A549 treated with Mapracorat at 1 μM for 4 hours (cell line): ENCODE results near the gene HPN. TPM values are rescaled to one million over a fixed set of nuclear protein-coding genes. Genes with fewer than 3 reads are reported as not detected.

ENCODE experiments used
- total RNA-seq: library from RNA; stranded (reverse); fragments of 200-300 nt; extraction: Qiagen RNA extraction; gene quantifications from 5 replicates; pipeline ENCODE4 v1.2.3, GENCODE V29; 2022

The HPN gene
- total RNA-seq = 0.09 to 0.37 TPM (median 0.10 TPM) in 3 of 5 replicates, not detected in the others

GRCh38 chr19:35041548-35042055, at the start of gene HPN:
Gene HPN (plus strand): TSS chr19:35041721. CDS start chr19:35042507, 786 bp downstream.

GRCh38 chr19:34999498-35000337, 41.8 kb upstream of the HPN start, which contains the start of gene GRAMD1A:
Gene GRAMD1A (plus strand): TSS chr19:35000323. CDS start chr19:35000479, 156 bp downstream.

GRCh38 chr19:35030257-35031071, 11.1 kb upstream of the HPN start, which contains the start of gene SCN1B:
Gene SCN1B (plus strand): TSS chr19:35030470. CDS start chr19:35030821, 351 bp downstream.

GRCh38 chr19:35115177-35115951, 73.8 kb downstream of the HPN start, which contains the start of gene FXYD3:
Gene FXYD3 (plus strand): TSS chr19:35115823. CDS start chr19:35119377, 3,554 bp downstream.

Other genes starting within 250 kb of the HPN start
- gene ZNF30, start 114.8 kb upstream of the HPN start, total RNA-seq = 4.1 to 6.4 TPM (median 5.0 TPM) in 5 replicates
- gene ZNF792, start 77.5 kb upstream of the HPN start, total RNA-seq = 1.4 to 2.0 TPM (median 1.8 TPM) in 5 replicates
- 139 to 157 TPM (median 147 TPM) in 5 replicates for gene GRAMD1A, start 41.4 kb upstream of the HPN start, total RNA-seq
- 12.5 to 22.6 TPM (median 19.5 TPM) in 5 replicates for gene SCN1B, start 11.3 kb upstream of the HPN start, total RNA-seq
- gene FXYD3, start 74.1 kb downstream of the HPN start, total RNA-seq = 0.26 to 0.58 TPM (median 0.36 TPM) in 5 replicates
- gene LGI4, start 93.3 kb downstream of the HPN start, total RNA-seq = 0.08 to 0.30 TPM (median 0.17 TPM) in 5 replicates
- gene FXYD1, start 97.1 kb downstream of the HPN start, total RNA-seq = 0.39 to 0.65 TPM (median 0.45 TPM) in 4 of 5 replicates, not detected in the other
- gene FXYD7, start 101.5 kb downstream of the HPN start, total RNA-seq = 0.28 to 0.65 TPM (median 0.36 TPM) in 3 of 5 replicates, not detected in the others
- 196 to 227 TPM (median 204 TPM) in 5 replicates for gene FXYD5, start 113.0 kb downstream of the HPN start, total RNA-seq
- gene FAM187B, start 187.0 kb downstream of the HPN start, total RNA-seq = not detected in 5 replicates
- gene LSR, start 207.3 kb downstream of the HPN start, total RNA-seq = 7.5 to 13.2 TPM (median 10.2 TPM) in 5 replicates
- 129 to 167 TPM (median 147 TPM) in 5 replicates for gene USF2, start 227.2 kb downstream of the HPN start, total RNA-seq
- gene HAMP, start 240.8 kb downstream of the HPN start, total RNA-seq = 0.34 TPM in 1 of 5 replicates, not detected in the others